ENCODE data around the gene OSBPL5. TPM values are rescaled to one million over a fixed set of nuclear protein-coding genes. Genes with fewer than 3 reads are reported as not detected.
"Not testable (repeated sequence)": the region's sequence is repeated elsewhere in the genome, so short reads cannot be mapped to it uniquely, and the experiment has no call there.

Gene OSBPL5
- total RNA-seq, 1 donor from 2014 or later, result 6.2 TPM

GRCh38 chr11:3120071-3120792 lies 44.9 kb downstream of the OSBPL5 start:
- no peak overlapping the region for H3K4me3 Mint-ChIP-seq
- Histone ChIP-seq H3F3A (ENCODE audit: low read depth) (no peaks in the 10 kb centered on the region), H3K4me3 (no peak overlapping the region), H2AFZ (replicated peaks) (no peak overlapping the region), H3K4me2 (no peak overlapping the region), H4K20me1 (ENCODE audit: low read depth) (no peaks in the 10 kb centered on the region), H3K79me2 (ENCODE audit: low read depth) (no peaks in the 10 kb centered on the region), H3K9me3 (ENCODE audit: low read depth) (peaks cover 11% of the 10 kb centered on the region), H3K27me3 (no peaks in the 10 kb centered on the region), H3K36me3 (peaks cover 4% of the 10 kb centered on the region), H3K9ac (no peak overlapping the region), H3K4me1 (no peaks in the 10 kb centered on the region), H3K27ac (no peak overlapping the region)
- H3K4me1 Mint-ChIP-seq, result no peaks in the 10 kb centered on the region
- peaks cover 26% of the 10 kb centered on the region for H3K36me3 Mint-ChIP-seq
- H3K9me3 Mint-ChIP-seq, result peaks cover 14% of the 10 kb centered on the region
- H3K27ac Mint-ChIP-seq, result no peak overlapping the region
- no peak for TF ChIP-seq CTCF (IDR thresholded peaks at IDR 0.05)
- no peak for TF ChIP-seq EZH2phosphoT487 (IDR thresholded peaks at IDR 0.05)
- no peak for TF ChIP-seq EZH2 (IDR thresholded peaks at IDR 0.05)
- no peak for DNase-seq (ENCODE audit: low spot score)
- no peaks in the 10 kb centered on the region for H3K27me3 Mint-ChIP-seq (ENCODE audit: insufficient read depth, low read depth)

- peaks cover 30% of the 10 kb centered on the region for H3K36me3 Mint-ChIP-seq
- Histone ChIP-seq H3K27ac (no peak overlapping the region), H3K4me3 (no peak overlapping the region), H3K79me2 (ENCODE audit: low read depth) (no peaks in the 10 kb centered on the region), H3K9me3 (ENCODE audit: low read depth) (peaks cover 17% of the 10 kb centered on the region), H3F3A (ENCODE audit: low read depth) (no peaks in the 10 kb centered on the region), H3K36me3 (peaks cover 9% of the 10 kb centered on the region), H2AFZ (replicated peaks) (no peak overlapping the region), H3K9ac (no peak overlapping the region), H4K20me1 (ENCODE audit: low read depth) (no peaks in the 10 kb centered on the region), H3K4me2 (no peak overlapping the region), H3K27me3 (no peaks in the 10 kb centered on the region), H3K4me1 (no peaks in the 10 kb centered on the region)
- H3K4me3 Mint-ChIP-seq, result no peak overlapping the region
- no peak for TF ChIP-seq EZH2phosphoT487 (IDR thresholded peaks at IDR 0.05)
- no peak for TF ChIP-seq CTCF (IDR thresholded peaks at IDR 0.05)
- no peak for TF ChIP-seq EZH2 (IDR thresholded peaks at IDR 0.05)
- no peaks in the 10 kb centered on the region for H3K27me3 Mint-ChIP-seq (ENCODE audit: insufficient read depth, low read depth)
- H3K4me1 Mint-ChIP-seq, result no peaks in the 10 kb centered on the region
- no peak for DNase-seq (ENCODE audit: low spot score)
- H3K9me3 Mint-ChIP-seq, result peaks cover 18% of the 10 kb centered on the region
- no peak overlapping the region for H3K27ac Mint-ChIP-seq
Measured at GRCh38 chr11:3119141-3119821, 45.8 kb downstream of the OSBPL5 start.

GRCh38 chr11:3115321-3115720 lies 49.8 kb downstream of the OSBPL5 start:
- Mint-ChIP-seq H3K9me3 (peaks cover 39% of the 10 kb centered on the region), H3K27me3 (ENCODE audit: insufficient read depth, low read depth) (no peaks in the 10 kb centered on the region)

GRCh38 chr11:3113661-3114060 lies 51.4 kb downstream of the OSBPL5 start:
- H3K4me3 Mint-ChIP-seq; H3K79me2 ChIP-seq (ENCODE audit: low read depth); H4K20me1 ChIP-seq (ENCODE audit: low read depth); H3K4me3 ChIP-seq; H3K27ac Mint-ChIP-seq; H2AFZ ChIP-seq (replicated peaks); DNase-seq (ENCODE audit: low spot score); H3K4me1 ChIP-seq; H3F3A ChIP-seq (ENCODE audit: low read depth); H3K27me3 Mint-ChIP-seq (ENCODE audit: insufficient read depth, low read depth); H3K9ac ChIP-seq; H3K4me1 Mint-ChIP-seq; H3K27ac ChIP-seq; H3K4me2 ChIP-seq; H3K27me3 ChIP-seq: not testable (repeated sequence)
- Mint-ChIP-seq H3K36me3 (peaks cover 53% of the 10 kb centered on the region), H3K9me3 (peaks cover 39% of the 10 kb centered on the region)
- Histone ChIP-seq H3K36me3 (peaks cover 17% of the 10 kb centered on the region), H3K9me3 (ENCODE audit: low read depth) (peaks cover 35% of the 10 kb centered on the region)

More at GRCh38 chr11:3115321-3115720, 49.8 kb downstream of the OSBPL5 start:
- Histone ChIP-seq H4K20me1 (ENCODE audit: low read depth) (no peaks in the 10 kb centered on the region), H3K9ac (no peak overlapping the region), H3K4me2 (no peak overlapping the region), H3K9me3 (ENCODE audit: low read depth) (peaks cover 35% of the 10 kb centered on the region), H3K4me1 (no peaks in the 10 kb centered on the region), H3K79me2 (ENCODE audit: low read depth) (no peaks in the 10 kb centered on the region), H3K27ac (no peak overlapping the region), H3K27me3 (no peaks in the 10 kb centered on the region), H2AFZ (replicated peaks) (no peak overlapping the region), H3K4me3 (no peak overlapping the region), H3K36me3 (peaks cover 17% of the 10 kb centered on the region), H3F3A (ENCODE audit: low read depth) (no peaks in the 10 kb centered on the region)
- DNase-seq (ENCODE audit: low spot score), result no peak
- Mint-ChIP-seq H3K4me3 (no peak overlapping the region), H3K4me1 (no peaks in the 10 kb centered on the region), H3K36me3 (peaks cover 53% of the 10 kb centered on the region), H3K27ac (no peak overlapping the region)
- TF ChIP-seq CTCF (IDR thresholded peaks at IDR 0.05), result no peak
- TF ChIP-seq EZH2phosphoT487 (IDR thresholded peaks at IDR 0.05), result no peak
- TF ChIP-seq EZH2 (IDR thresholded peaks at IDR 0.05), result no peak
